ENCODE results near the gene CACNB1.

- TF ChIP-seq EP300 (IDR thresholded peaks at IDR 0.05; ENCODE audit: low read depth in 2 of 2, low read length in 2 of 2) (no peak), EP300 (CRISPR knock-in tag; IDR thresholded peaks at IDR 0.05; ENCODE audit: borderline replicate concordance) (no peak), PAX8 (CRISPR knock-in tag; IDR thresholded peaks at IDR 0.05; ENCODE audit: borderline replicate concordance) (no peak), REST (IDR thresholded peaks at IDR 0.05; ENCODE audit: borderline replicate concordance in 1 of 2, low read depth in 1 of 2, low read length in 2 of 2) (no peak), POLR2AphosphoS2 (IDR thresholded peaks at IDR 0.05; ENCODE audit: low read depth, low read length) (no peak), MXI1 (IDR thresholded peaks at IDR 0.05; ENCODE audit: borderline replicate concordance, low read depth, low read length) (no peak), RAD21 (CRISPR knock-in tag; IDR thresholded peaks at IDR 0.05) (peak; percentile 40; the same call in 1 of the 2 replicates), REPIN1 (CRISPR knock-in tag; IDR thresholded peaks at IDR 0.05; ENCODE audit: borderline replicate concordance, low read depth) (no peak), TCF7L2 (IDR thresholded peaks at IDR 0.05; ENCODE audit: low read depth, low read length) (no peak)
Observed at GRCh38 chr17:39239640-39240314, 42.3 kb upstream of the CACNB1 start.
